Renal cortex interstitium (tissue), 15 donors: ENCODE measurements around the gene MRRF. TPM values are rescaled to one million over a fixed set of nuclear protein-coding genes. Genes with fewer than 3 reads are reported as not detected.

Experiments
- DNase-seq, 11 donors: peaks; one replicate each; pipeline ENCODE4 v3.0.0-alpha.2; 2013; ENCODE audit warnings: low read depth in 9 of 11, low spot score in 4 of 11; ENCODE audit errors: extremely low read depth in 1 of 11
- long read RNA-seq, 16 experiments: transcript quantifications; one replicate each; lab custom pipeline, GENCODE V29; 2026
- polyA plus RNA-seq, 3 donors: library from polyadenylated mRNA; unstranded; fragments of 120-200 nt; gene quantifications; one replicate each; pipeline ENCODE4 v1.2.1, GENCODE V29; 2013; ENCODE audit not compliant: insufficient read length in 3 of 3

Gene MRRF, protein sequence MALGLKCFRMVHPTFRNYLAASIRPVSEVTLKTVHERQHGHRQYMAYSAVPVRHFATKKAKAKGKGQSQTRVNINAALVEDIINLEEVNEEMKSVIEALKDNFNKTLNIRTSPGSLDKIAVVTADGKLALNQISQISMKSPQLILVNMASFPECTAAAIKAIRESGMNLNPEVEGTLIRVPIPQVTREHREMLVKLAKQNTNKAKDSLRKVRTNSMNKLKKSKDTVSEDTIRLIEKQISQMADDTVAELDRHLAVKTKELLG
- 10 to 100 TPM; 38.2 to 51.4 (median 46.7) TPM for polyA plus RNA-seq
- long read RNA-seq, donor 1, full-length matches to known transcripts = 5 of 5 reads
- long read RNA-seq, donor 1, partial matches to known transcripts = 0 of 5 reads
- long read RNA-seq, donor 1, other reads (novel, unspliced or antisense) = 0 of 5 reads
- long read RNA-seq, donor 2, full-length matches to known transcripts = 4 of 4 reads
- long read RNA-seq, donor 2, partial matches to known transcripts = 0 of 4 reads
- long read RNA-seq, donor 2, other reads (novel, unspliced or antisense) = 0 of 4 reads
- long read RNA-seq, donor 3, full-length matches to known transcripts = 10 of 10 reads
- long read RNA-seq, donor 3, partial matches to known transcripts = 0 of 10 reads
- long read RNA-seq, donor 3, other reads (novel, unspliced or antisense) = 0 of 10 reads
- long read RNA-seq, donor 4, full-length matches to known transcripts = 7 of 7 reads
- long read RNA-seq, donor 4, partial matches to known transcripts = 0 of 7 reads
- long read RNA-seq, donor 4, other reads (novel, unspliced or antisense) = 0 of 7 reads
- long read RNA-seq, donor 5 = 0 reads
- long read RNA-seq, donor 6, full-length matches to known transcripts = 2 of 2 reads
- long read RNA-seq, donor 6, partial matches to known transcripts = 0 of 2 reads
- long read RNA-seq, donor 6, other reads (novel, unspliced or antisense) = 0 of 2 reads
- long read RNA-seq, donor 7, full-length matches to known transcripts = 6 of 6 reads
- long read RNA-seq, donor 7, partial matches to known transcripts = 0 of 6 reads
- long read RNA-seq, donor 7, other reads (novel, unspliced or antisense) = 0 of 6 reads
- long read RNA-seq, donor 8, full-length matches to known transcripts = 19 of 30 reads
- long read RNA-seq, donor 8, partial matches to known transcripts = 11 of 30 reads
- long read RNA-seq, donor 8, other reads (novel, unspliced or antisense) = 0 of 30 reads
- long read RNA-seq, donor 9, full-length matches to known transcripts = 5 of 5 reads
- long read RNA-seq, donor 9, partial matches to known transcripts = 0 of 5 reads
- long read RNA-seq, donor 9, other reads (novel, unspliced or antisense) = 0 of 5 reads
- long read RNA-seq, donor 10, full-length matches to known transcripts = 4 of 28 reads
- long read RNA-seq, donor 10, partial matches to known transcripts = 0 of 28 reads
- long read RNA-seq, donor 10, other reads (novel, unspliced or antisense) = 24 of 28 reads
- long read RNA-seq, donor 11, full-length matches to known transcripts = 3 of 3 reads
- long read RNA-seq, donor 11, partial matches to known transcripts = 0 of 3 reads
- long read RNA-seq, donor 11, other reads (novel, unspliced or antisense) = 0 of 3 reads
- long read RNA-seq, donor 12, full-length matches to known transcripts = 3 of 3 reads
- long read RNA-seq, donor 12, partial matches to known transcripts = 0 of 3 reads
- long read RNA-seq, donor 12, other reads (novel, unspliced or antisense) = 0 of 3 reads
- long read RNA-seq, donor 13 = 0 reads
- long read RNA-seq, donor 14, full-length matches to known transcripts = 6 of 6 reads
- long read RNA-seq, donor 14, partial matches to known transcripts = 0 of 6 reads
- long read RNA-seq, donor 14, other reads (novel, unspliced or antisense) = 0 of 6 reads
- long read RNA-seq, donor 15, full-length matches to known transcripts = 5 of 5 reads
- long read RNA-seq, donor 15, partial matches to known transcripts = 0 of 5 reads
- long read RNA-seq, donor 15, other reads (novel, unspliced or antisense) = 0 of 5 reads
- long read RNA-seq, donor 16, full-length matches to known transcripts = 7 of 23 reads
- long read RNA-seq, donor 16, partial matches to known transcripts = 16 of 23 reads
- long read RNA-seq, donor 16, other reads (novel, unspliced or antisense) = 0 of 23 reads

DNA sequence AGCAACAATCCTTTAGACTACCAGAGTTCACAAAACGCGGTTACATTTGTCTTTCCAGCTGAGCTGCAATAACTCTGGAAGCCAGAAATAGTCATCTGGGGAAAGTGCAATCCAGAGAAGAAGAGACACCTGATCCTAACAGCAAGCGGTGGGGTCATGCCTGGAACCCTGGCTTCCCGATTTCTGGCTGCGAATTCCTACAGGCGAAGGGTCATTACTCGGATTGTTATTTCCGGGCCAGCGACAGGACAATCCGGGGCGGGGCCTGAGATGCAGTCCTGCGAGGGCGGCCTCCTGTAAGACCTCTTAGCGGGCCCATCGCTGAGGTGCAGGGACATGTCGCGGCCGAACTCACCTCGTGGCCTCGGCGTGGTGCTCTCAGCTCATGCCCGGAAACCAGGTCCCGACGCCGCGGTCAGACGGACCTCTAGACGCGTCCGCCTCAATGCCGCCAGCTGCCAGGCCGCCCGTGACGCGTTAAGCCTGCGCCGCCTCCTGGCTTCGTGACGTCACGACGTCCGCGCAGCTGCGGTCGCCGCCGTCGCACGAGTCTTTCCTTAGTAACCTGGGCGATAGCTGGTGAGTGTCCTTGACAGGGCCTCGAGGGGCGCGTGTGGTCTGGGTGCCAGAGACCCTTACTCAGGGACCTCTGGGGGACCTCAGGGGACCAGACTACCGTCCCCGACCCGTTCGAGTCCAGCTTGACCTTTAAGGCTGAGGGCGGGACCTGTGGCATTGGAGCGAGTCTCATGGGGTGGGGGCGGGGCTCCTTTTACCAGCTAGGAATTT lies at the start of gene MRRF, which contains the start of gene RBM18:
Gene MRRF (plus strand): TSS at position 523 of the 789 bp plus-strand sequence. CDS start 6,010 bp downstream, outside the sequence.
Gene RBM18 (minus strand): TSS at position 481 of the 789 bp plus-strand sequence. CDS start 3,348 bp downstream, outside the sequence.
- DNase-seq = peak; percentile 79 to 90 (median 86)

DNA sequence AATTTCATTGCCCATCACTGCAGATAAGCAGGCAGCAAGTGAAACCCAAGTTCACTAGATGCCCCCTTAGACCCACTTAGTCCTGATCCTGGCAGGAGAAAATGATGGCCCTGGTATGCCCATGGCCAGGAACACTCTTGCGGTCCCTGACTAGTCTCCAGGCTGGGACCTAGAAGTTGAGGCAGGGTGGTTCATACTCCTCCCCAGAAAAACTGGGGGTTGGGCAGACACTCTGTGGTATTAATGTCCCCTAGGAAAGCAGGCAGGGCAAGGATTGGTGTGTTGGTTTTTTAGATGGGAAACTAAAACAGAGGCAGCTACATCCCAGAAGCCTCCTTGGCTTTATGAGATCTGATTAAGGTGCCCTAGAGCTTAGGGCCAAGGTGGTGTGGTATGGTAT lies 49.0 kb upstream of the MRRF start:
- DNase-seq = no peak

DNA sequence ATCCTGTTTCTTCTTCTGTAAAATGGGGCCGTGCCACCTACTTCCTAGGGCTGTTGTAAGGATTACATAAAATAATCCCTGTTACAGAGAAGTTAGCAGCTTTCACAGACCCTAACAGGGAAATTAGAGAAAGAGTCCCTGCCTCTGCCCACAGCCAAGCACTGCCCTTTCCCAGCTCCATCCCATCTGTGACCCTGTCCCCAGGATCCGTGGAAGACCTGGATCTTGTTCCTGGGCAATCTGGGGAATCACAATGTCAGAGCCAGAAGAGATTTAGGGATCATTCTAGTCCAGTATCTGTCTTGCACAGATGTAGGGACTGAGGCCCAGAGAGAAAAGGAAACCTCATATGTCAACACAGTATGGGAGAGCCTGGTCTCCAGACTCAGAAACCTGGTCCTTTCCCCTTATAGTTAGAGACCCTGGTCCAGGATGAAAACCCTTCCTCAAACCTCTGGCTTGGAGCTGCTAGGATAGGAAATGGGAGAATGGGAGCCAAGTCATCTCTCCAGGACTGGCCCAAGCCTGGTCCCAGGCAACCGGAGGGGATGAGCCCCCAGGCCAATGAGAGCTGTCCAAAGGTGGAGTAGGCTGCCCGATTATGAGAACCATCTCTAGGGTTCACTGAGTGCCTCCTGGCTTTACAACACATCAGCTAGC lies 48.4 kb upstream of the MRRF start:
- no peak for DNase-seq

DNA sequence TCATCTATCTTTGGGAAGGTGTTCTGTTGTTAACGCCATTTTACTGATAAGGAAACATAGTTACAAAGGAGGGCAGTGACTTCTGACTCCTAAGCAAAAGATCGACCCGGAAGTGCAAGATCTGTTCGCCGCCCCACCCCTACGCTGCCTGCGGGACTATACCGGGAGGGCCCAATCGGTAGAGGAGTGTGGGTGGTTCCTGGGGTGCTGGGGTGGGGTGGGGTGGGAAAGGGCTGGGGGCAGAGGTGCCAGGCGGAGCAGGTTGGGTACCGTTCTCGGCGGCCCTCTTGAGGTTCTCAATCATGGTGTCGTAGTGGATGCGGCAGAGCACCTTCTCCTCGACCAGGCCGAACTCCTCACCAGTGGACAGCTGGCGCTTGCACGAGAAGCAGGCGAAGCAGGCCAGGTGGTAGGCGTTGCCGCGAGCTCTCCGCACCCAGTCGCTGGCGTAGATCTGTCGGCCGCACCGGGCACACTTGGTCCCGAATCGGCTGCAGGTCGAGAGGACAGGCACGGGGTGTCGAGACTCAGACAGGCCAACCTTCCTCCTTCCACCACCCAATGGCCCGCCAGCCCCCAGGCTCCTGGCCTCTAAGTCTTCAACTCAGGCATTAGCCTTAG lies 47.8 kb upstream of the MRRF start:
- no peak for DNase-seq

DNA sequence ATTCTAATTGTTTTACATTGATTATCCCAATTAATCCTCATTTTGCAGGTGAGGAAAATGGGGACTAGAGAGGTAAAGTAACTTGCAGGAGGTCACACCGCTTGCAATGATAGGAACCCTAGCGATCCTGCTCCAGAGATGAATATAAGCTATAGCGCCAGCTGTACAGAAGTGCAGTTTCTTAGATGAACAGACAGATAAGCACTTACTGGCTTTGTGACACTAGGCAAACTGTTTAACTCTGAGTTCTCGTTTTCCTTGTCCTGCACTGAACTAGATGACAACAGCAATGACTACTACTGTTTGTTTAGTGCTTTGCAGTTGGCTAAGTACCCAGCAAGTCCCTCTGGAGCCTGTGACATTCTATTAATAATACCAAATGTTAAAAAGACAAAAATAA lies 47.0 kb upstream of the MRRF start:
- DNase-seq = no peak

DNA sequence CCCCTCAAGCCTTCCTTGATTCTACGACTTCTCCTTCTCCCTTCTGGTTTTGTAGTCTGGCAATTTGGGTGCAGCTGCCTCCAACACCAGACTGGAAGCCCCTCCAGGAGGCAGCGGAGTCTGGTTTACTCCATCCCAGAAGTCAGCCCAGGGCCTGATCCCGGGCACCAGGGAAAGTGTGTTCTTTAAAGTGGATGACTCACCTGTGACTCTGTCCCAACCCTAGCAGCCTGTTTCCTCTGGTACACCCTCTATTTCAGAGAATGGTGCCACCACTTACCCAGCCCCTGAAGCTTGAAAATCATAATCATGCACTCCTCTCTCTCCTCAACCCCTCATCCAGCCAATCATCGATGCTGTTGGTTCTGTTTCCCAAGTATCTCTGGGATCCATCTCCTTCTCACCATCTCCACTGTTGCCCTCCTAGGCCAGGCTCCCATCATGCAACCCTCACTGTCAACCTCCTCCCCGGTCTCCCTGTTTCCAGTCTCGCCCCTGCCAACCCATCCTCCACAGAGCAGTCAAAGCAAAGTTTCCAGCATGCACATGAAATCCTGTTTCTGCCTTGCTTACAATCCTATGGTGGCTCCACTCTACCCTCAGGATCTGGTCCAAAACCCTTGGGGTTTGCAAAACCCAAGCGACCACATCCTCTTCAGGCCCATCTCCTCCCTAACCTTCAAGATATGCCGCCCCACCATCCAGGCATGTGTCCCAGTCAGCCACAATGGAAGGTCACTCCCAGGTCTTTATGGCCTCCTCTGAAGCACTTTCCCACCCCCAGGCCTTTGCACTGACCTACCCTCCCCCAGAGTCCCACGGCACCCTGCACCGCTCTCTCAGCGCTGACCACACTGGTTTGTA lies 46.4 kb upstream of the MRRF start:
- DNase-seq = no peak

DNA sequence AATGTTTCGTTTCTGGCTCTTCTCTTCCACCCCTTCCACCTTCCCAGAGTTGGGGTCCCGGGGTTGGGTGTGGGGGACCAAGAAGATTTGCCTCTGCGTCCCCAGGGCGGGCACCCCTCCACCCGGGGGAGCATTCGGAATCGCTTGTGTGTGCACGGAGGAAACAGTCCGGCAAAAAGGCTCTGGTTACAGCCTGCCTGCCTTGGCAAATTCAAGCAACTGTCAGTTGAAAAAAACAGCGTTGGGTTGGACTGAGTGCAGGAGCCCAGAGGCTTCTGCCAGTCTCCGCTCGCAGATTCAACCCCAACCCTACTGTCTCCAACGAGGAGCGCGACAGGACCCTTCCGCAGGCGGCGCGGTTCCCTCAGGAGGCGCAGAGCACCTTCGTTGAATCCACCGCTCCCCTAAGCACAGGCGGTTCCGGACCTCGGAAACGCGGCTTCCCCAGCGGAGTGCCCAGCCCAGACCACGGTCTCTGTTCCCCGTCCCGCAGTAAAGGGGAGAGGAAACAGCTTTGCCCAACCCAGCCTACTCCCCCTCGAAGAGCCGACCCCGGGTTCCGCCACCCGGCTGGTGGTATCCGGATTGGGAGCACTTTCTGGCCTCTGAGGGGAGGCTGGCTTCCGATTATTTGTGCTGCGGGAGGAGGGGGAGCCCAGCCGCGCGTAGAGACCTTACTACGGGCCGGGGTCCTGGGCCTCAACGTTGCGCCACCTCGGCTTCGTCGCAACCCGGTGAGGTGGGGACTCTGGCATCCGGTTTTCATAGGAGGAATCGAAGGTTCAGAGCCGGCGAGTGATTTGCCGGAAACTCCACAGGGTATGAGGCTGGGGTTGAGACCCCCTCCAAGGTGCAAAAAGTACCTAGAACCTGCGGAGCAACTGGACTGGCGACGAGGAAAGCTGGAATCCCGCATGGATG lies 45.5 kb upstream of the MRRF start:
- no peak for DNase-seq

DNA sequence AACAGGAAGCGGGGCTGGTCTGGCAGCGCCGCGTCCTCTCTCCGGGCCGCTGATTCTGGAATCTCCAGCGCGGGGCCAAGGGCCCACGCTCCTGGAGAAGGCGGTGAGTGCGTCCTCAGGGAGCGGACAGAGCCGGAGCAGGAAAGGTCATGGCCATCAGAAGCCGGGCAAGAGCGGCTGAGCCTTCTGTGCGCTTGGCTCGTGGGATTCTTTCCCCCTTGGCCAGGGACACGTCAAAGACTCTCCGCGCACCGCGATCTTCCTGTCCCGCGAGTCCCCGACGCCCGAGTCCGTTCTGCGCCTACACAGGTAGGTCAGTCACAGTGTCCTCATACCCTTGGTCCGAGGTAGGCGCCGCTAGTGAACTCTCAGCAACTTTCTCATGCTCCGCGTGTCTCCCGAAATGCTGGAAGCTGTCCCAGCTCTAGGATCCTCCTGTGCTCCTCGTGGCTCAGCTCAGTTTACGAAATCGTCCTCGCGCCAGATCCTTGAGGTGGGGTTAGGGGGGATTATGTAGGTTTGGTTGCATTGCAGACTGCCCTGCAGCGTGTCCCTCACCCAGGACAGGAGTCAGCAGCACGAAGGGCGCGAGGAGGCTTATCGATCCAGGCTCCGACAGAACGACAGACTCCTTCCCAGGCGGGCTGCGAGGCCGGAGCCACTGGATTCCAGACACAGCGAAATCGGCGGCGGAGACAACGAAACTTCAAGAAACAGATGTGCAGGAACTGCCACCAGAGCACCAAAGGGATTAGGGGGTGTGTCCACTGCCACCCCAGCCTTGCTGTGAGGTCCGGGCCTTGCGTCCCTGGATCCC lies 44.6 kb upstream of the MRRF start:
- DNase-seq = no peak

DNA sequence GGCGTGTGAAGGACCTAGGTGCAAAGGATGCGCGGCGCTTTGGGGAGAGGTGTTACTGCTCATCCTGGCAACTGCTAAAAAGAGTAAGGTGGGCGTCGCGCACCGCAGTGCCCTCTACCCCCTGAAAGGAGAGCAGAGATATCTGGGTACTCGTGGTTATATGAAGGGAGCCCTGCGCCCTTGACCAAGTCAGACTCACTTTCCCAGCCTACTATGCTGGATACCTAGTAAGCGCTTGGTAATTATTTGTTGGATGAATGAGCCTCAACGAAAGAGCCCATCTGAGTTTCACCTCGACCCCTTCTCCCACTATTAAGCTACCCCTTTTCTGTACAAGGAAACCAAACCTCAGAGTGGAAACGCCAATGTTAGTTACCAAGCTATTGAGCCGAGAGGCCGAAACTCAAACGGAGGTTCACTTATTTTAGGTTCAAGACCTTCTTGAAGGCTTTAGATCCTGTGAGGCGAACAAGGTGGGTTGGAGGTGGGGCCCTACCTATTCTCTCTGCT lies 44.0 kb upstream of the MRRF start:
- DNase-seq = no peak

DNA sequence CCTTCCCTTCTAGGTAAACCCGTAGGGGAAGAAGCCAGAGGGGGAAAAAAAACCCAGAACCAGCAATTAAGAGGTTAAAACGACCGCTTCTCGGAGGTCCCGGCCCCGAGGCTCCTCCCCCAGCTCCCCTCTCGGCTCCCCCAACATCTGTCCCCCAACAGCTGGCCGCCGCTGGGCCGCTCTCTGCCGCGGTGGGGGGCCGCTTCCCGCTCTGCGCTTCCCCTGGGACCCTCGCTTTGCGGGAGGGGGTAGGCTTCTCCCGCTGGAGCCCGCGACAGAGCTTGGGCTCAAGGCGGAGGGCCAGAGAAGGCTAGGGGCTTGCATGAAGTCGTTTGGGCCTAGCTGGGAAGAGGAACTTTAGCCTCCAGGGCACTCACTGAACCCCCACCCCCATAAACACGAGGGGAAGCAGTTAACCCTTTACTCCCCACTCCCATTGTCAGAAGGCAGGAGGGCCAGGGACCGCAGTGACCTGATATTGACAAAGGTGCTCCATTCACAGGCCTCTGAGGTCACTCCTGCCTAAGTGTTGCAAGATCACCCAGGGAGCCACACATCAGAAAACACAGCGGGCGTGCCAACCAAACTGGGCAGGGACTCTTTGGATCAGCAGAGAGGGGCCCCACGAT lies 43.4 kb upstream of the MRRF start:
- no peak for DNase-seq

DNA sequence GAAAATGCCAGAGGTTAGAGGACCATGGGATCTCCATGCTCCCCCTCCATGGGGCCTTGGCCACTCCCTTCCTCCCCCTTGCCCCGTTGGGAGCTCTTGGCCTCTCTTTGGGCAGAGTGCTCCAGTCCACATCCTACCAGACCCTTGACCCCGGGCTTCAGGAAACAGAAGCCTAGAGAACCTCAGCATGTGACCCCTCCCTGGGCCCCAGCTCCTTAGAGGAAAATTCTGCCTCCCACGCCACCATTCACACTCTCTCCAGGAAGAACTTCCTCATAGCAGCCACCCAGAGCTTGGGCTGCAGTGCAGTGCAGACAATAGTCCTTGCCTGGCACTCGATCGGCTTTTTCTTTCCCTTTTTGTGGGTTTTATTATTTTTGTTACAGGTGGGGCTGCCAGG lies 41.9 kb upstream of the MRRF start:
- DNase-seq = no peak

DNA sequence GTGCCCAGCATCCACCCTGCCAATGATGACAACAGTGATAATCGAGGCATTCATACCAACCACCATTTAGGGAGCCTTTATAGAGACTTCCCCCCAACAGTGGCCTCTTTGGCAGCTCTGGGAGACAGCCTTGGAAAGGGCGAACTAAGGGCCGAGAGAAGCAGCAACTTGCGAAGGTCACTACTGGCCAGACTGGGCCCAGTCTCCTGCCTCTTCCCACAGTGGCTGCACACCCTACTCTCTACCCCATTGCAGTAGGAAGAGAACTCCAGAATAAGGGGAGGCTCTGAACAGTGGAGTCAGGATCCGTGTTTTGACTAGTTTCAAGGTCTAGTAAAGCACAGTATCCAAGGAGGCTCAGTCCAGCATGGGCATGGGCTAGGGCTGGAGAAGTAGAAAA lies 41.2 kb upstream of the MRRF start:
- no peak for DNase-seq
